Measurements from ENCODE around the gene TTR.

TTR gene

DNA sequence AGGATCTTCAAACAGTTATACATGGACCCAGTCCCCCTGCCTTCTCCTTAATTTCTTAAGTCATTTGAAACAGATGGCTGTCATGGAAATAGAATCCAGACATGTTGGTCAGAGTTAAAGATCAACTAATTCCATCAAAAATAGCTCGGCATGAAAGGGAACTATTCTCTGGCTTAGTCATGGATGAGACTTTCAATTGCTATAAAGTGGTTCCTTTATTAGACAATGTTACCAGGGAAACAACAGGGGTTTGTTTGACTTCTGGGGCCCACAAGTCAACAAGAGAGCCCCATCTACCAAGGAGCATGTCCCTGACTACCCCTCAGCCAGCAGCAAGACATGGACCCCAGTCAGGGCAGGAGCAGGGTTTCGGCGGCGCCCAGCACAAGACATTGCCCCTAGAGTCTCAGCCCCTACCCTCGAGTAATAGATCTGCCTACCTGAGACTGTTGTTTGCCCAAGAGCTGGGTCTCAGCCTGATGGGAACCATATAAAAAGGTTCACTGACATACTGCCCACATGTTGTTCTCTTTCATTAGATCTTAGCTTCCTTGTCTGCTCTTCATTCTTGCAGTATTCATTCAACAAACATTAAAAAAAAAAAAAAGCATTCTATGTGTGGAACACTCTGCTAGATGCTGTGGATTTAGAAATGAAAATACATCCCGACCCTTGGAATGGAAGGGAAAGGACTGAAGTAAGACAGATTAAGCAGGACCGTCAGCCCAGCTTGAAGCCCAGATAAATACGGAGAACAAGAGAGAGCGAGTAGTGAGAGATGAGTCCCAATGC, 4.6 kb downstream of the TTR start:
- Histone ChIP-seq H3K36me3 (ENCODE audit: control insufficient read depth, insufficient read depth, low read length) (no peaks in the 10 kb centered on the region), H3K27me3 (ENCODE audit: control insufficient read depth, insufficient read depth, low read length) (no peaks in the 10 kb centered on the region), H3K9ac (ENCODE audit: low read depth, low read length) (no peak overlapping the region), H3K27ac (ENCODE audit: low read depth, low read length) (no peak overlapping the region), H3K9me3 (ENCODE audit: control insufficient read depth, insufficient read depth, low read length) (no peaks in the 10 kb centered on the region), H3K4me1 (ENCODE audit: control insufficient read depth, insufficient read depth, low read length) (no peaks in the 10 kb centered on the region), H3K4me3 (ENCODE audit: low read depth, low read length) (no peak overlapping the region)

DNA sequence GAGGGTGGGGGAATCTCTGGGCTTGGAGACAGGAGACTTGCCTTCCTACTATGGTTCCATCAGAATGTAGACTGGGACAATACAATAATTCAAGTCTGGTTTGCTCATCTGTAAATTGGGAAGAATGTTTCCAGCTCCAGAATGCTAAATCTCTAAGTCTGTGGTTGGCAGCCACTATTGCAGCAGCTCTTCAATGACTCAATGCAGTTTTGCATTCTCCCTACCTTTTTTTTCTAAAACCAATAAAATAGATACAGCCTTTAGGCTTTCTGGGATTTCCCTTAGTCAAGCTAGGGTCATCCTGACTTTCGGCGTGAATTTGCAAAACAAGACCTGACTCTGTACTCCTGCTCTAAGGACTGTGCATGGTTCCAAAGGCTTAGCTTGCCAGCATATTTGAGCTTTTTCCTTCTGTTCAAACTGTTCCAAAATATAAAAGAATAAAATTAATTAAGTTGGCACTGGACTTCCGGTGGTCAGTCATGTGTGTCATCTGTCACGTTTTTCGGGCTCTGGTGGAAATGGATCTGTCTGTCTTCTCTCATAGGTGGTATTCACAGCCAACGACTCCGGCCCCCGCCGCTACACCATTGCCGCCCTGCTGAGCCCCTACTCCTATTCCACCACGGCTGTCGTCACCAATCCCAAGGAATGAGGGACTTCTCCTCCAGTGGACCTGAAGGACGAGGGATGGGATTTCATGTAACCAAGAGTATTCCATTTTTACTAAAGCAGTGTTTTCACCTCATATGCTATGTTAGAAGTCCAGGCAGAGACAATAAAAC, 6.5 kb downstream of the TTR start:
- no peaks in the 10 kb centered on the region for H3K9me3 ChIP-seq (ENCODE audit: control insufficient read depth, insufficient read depth, low read length)
- H3K27me3 ChIP-seq (ENCODE audit: control insufficient read depth, insufficient read depth, low read length): no peaks in the 10 kb centered on the region
- no peaks in the 10 kb centered on the region for H3K4me1 ChIP-seq (ENCODE audit: control insufficient read depth, insufficient read depth, low read length)
- H3K4me3 ChIP-seq (ENCODE audit: low read depth, low read length): no peak overlapping the region
- no peaks in the 10 kb centered on the region for H3K36me3 ChIP-seq (ENCODE audit: control insufficient read depth, insufficient read depth, low read length)
- no peak overlapping the region for H3K9ac ChIP-seq (ENCODE audit: low read depth, low read length)
- H3K27ac ChIP-seq (ENCODE audit: low read depth, low read length): no peak overlapping the region

DNA sequence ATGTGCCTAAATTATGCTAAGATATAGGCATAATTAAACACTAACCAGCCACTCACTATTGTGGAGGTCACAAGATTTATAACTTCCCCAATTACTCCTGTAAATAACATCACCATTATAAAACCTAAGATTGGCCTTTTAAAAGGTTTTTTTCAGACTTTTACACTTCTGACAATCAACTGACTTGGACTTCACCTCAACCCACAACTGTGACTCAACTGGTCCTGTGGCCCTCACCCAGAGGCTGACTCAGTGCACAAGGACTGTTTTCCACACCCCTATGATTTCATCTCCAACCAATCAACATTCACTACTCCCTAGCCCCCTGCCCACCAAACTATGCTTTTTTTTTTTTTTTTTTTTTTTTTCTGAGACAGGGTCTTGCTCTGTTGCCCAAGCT, 11.6 kb downstream of the TTR start:
- no peaks in the 10 kb centered on the region for H3K27me3 ChIP-seq (ENCODE audit: control insufficient read depth, insufficient read depth, low read length)
- H3K4me1 ChIP-seq (ENCODE audit: control insufficient read depth, insufficient read depth, low read length): no peaks in the 10 kb centered on the region
- no peaks in the 10 kb centered on the region for H3K9me3 ChIP-seq (ENCODE audit: control insufficient read depth, insufficient read depth, low read length)
- no peaks in the 10 kb centered on the region for H3K36me3 ChIP-seq (ENCODE audit: control insufficient read depth, insufficient read depth, low read length)
- no peak overlapping the region for H3K9ac ChIP-seq (ENCODE audit: low read depth, low read length)
- H3K4me3 ChIP-seq (ENCODE audit: low read depth, low read length): no peak overlapping the region
- H3K27ac ChIP-seq (ENCODE audit: low read depth, low read length): no peak overlapping the region

DNA sequence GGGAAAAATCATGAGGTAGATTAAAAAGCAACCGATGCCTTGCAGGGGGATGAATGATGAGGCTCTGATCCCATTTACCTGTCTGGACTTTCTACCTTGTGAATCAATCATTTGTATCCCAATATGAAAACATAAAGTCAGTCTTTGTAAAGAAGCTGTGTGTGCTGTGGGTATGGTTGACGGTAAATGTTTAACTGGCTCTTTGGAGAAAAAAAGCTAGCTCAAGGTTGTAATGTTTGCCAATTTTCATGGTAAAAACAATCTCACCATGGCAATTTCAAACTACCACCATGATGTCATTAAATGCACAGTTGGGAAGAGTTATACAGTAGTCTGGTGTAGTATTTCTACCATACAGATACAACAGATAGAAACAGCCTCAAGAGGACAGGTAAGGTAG, 14.6 kb downstream of the TTR start:
- no peaks in the 10 kb centered on the region for H3K9me3 ChIP-seq (ENCODE audit: control insufficient read depth, insufficient read depth, low read length)
- no peak overlapping the region for H3K4me3 ChIP-seq (ENCODE audit: low read depth, low read length)
- peaks cover 12% of the 10 kb centered on the region for H3K4me1 ChIP-seq (ENCODE audit: control insufficient read depth, insufficient read depth, low read length)
- H3K9ac ChIP-seq (ENCODE audit: low read depth, low read length): no peak overlapping the region
- H3K27ac ChIP-seq (ENCODE audit: low read depth, low read length): no peak overlapping the region
- H3K27me3 ChIP-seq (ENCODE audit: control insufficient read depth, insufficient read depth, low read length): no peaks in the 10 kb centered on the region; the same call in 1 of the 2 replicates
- no peaks in the 10 kb centered on the region for H3K36me3 ChIP-seq (ENCODE audit: control insufficient read depth, insufficient read depth, low read length)

DNA sequence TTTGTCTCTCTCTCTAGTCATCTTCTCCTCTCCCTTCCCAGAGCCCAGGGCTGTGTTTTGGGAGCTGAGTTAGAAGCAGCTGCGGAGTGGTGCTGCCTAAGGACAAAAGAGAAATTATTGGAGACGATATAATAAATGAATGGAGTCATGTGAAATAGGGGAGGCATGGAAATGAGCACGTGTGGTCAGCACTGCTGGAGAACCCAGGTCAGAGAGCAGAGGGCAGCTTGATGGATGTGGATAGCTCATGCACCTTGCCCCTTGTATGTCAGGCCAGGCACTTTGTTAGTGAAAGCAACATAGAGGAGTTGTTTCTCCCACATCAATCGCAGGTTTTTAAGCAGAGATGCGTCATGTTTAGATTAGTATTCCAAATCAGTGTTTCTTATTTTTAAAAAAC, 15.7 kb downstream of the TTR start:
- no peak overlapping the region for H3K9ac ChIP-seq (ENCODE audit: low read depth, low read length)
- H3K4me3 ChIP-seq (ENCODE audit: low read depth, low read length): no peak overlapping the region
- H3K9me3 ChIP-seq (ENCODE audit: control insufficient read depth, insufficient read depth, low read length): no peaks in the 10 kb centered on the region
- H3K36me3 ChIP-seq (ENCODE audit: control insufficient read depth, insufficient read depth, low read length): no peaks in the 10 kb centered on the region
- H3K27ac ChIP-seq (ENCODE audit: low read depth, low read length): no peak overlapping the region
- peaks cover 12% of the 10 kb centered on the region for H3K4me1 ChIP-seq (ENCODE audit: control insufficient read depth, insufficient read depth, low read length)
- H3K27me3 ChIP-seq (ENCODE audit: control insufficient read depth, insufficient read depth, low read length): no peaks in the 10 kb centered on the region; the same call in 1 of the 2 replicates

DNA sequence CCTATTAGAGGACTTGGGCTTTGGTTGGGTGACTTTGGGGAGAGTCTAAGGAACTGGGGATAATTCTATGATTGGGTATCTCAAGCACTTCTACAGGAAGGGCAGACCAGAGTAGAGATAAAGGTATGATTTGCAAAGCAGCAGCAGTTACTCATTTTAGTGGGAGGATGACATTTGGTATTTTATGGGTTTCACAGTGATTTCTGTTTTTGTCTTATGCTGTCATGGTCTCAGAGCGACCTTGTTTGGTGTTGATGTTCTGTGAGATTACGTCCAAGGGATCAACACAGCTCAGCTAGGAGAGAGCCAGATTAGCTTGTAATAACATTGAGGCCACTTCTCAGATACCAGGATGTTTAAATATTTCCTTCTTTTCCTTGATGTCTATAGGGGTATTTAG, 18.2 kb downstream of the TTR start:
- H3K9ac ChIP-seq (ENCODE audit: low read depth, low read length): no peak overlapping the region
- H3K4me3 ChIP-seq (ENCODE audit: low read depth, low read length): no peak overlapping the region
- no peaks in the 10 kb centered on the region for H3K9me3 ChIP-seq (ENCODE audit: control insufficient read depth, insufficient read depth, low read length)
- H3K27ac ChIP-seq (ENCODE audit: low read depth, low read length): no peak overlapping the region
- H3K4me1 ChIP-seq (ENCODE audit: control insufficient read depth, insufficient read depth, low read length): peaks cover 20% of the 10 kb centered on the region
- no peaks in the 10 kb centered on the region; the same call in 1 of the 2 replicates for H3K27me3 ChIP-seq (ENCODE audit: control insufficient read depth, insufficient read depth, low read length)
- H3K36me3 ChIP-seq (ENCODE audit: control insufficient read depth, insufficient read depth, low read length): no peaks in the 10 kb centered on the region

DNA sequence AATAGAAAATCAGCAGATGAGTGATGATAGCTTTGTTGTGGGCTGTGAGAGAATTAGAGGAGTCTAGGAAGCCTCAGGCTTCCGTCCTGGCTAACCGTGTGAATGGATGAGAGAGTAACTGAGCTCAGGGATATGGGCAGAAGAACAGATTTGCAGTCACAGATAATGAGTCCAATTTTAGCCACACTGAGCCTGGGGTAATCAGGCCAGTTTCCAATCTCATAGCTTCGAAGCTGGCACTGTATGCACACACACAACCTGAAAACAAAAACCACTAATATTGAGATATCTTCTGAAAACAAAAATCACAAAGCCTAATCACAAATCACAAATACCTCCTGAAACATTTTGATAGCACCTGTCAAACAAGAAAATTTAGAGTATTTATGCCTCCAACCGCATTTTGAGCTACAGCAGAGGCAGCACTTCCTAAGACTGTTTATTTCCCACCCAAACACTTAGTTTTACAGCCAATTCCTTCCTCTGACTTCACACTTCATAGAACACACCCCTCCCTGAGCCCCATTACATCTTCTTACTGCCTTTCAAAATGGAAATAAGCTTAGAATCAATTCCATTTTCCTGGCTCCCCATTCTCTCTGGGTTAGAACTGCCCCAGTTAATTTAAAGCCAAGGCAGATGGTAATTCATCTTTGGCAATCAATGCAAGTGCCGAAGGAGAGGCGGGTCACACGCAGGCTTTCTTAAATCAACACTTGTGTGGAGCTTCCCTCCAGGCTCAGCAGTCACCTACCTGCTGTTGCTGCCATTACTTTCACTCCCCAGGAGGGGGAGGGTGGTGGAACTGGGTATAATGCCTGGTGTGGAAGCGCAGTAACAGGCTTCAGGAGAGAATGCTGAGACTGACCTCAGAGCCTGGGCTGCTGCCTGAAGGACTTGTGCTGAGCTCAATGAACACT, 18.9 kb downstream of the TTR start:
- H3K36me3 ChIP-seq (ENCODE audit: control insufficient read depth, insufficient read depth, low read length): no peaks in the 10 kb centered on the region
- H3K9ac ChIP-seq (ENCODE audit: low read depth, low read length): no peak overlapping the region
- no peaks in the 10 kb centered on the region for H3K9me3 ChIP-seq (ENCODE audit: control insufficient read depth, insufficient read depth, low read length)
- no peaks in the 10 kb centered on the region; the same call in 1 of the 2 replicates for H3K27me3 ChIP-seq (ENCODE audit: control insufficient read depth, insufficient read depth, low read length)
- peaks cover 20% of the 10 kb centered on the region for H3K4me1 ChIP-seq (ENCODE audit: control insufficient read depth, insufficient read depth, low read length)
- H3K4me3 ChIP-seq (ENCODE audit: low read depth, low read length): no peak overlapping the region
- H3K27ac ChIP-seq (ENCODE audit: low read depth, low read length): no peak overlapping the region

DNA sequence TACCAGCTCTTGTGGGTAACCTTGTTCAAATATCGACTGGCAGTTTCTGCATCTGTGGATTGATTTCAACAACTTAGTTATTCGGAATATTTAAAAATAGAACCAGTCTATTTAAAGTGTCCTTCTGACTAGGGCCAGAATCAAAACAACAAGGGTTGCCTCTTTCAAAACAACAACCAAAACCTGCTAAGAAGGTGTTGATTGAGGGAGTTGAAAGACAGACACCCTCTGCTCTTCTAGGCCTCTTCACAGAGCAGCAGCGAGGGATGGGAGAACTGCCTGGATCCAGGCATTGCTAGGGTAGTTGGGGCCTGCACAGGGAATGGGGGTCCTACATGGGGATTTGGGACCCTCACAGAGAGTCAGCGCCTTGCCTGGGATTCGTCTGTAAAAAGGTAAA, 19.8 kb downstream of the TTR start:
- Histone ChIP-seq H3K4me3 (ENCODE audit: low read depth, low read length) (no peak overlapping the region), H3K27ac (ENCODE audit: low read depth, low read length) (no peak overlapping the region), H3K4me1 (ENCODE audit: control insufficient read depth, insufficient read depth, low read length) (peaks cover 20% of the 10 kb centered on the region), H3K9me3 (ENCODE audit: control insufficient read depth, insufficient read depth, low read length) (no peaks in the 10 kb centered on the region), H3K27me3 (ENCODE audit: control insufficient read depth, insufficient read depth, low read length) (no peaks in the 10 kb centered on the region; the same call in 1 of the 2 replicates), H3K9ac (ENCODE audit: low read depth, low read length) (no peak overlapping the region), H3K36me3 (ENCODE audit: control insufficient read depth, insufficient read depth, low read length) (no peaks in the 10 kb centered on the region)

DNA sequence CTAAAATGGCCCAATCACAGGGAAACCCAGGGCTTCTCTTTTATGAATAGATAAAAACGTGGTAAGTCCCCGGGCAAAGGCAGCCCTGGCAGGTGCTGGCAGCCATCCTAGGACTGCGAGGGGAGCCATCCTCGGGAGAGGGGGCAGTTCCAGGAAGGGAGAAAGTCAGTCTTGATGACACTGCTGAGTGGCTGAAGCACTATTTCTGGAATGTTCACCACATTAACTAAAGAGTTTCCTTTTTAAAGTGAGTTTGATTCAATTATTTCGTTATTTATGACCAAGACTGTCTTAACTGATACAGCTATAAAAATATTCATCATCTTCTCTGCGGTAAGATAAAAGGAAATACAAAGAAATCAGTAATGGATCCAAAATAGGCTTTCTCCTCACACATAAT, 20.4 kb downstream of the TTR start:
- Histone ChIP-seq H3K4me3 (ENCODE audit: low read depth, low read length) (no peak overlapping the region), H3K27me3 (ENCODE audit: control insufficient read depth, insufficient read depth, low read length) (no peaks in the 10 kb centered on the region; the same call in 1 of the 2 replicates), H3K4me1 (ENCODE audit: control insufficient read depth, insufficient read depth, low read length) (peaks cover 24% of the 10 kb centered on the region), H3K9me3 (ENCODE audit: control insufficient read depth, insufficient read depth, low read length) (no peaks in the 10 kb centered on the region), H3K9ac (ENCODE audit: low read depth, low read length) (no peak overlapping the region), H3K27ac (ENCODE audit: low read depth, low read length) (no peak overlapping the region), H3K36me3 (ENCODE audit: control insufficient read depth, insufficient read depth, low read length) (no peaks in the 10 kb centered on the region)

DNA sequence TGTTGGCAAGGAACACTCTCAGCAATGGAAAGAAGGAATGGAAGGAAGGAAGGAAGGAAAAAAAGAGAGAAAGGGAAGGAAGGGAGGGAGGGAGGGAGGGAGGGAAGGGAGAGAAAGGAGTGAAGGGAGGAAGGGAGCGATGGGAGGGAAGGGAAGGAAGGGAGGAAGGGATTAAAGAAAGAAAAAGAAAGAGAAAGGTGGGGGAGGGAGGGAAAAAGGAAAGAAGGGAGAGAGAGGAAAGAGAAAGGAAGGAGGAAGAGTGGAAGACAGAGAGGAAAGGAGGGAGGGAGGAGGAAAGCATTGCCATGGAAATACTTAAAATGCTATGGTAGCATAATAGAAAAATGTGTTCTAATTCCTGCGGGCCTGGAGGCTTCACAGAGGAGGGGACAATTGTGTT, 22.4 kb downstream of the TTR start:
- Histone ChIP-seq H3K9me3 (ENCODE audit: control insufficient read depth, insufficient read depth, low read length) (no peaks in the 10 kb centered on the region), H3K27me3 (ENCODE audit: control insufficient read depth, insufficient read depth, low read length) (no peaks in the 10 kb centered on the region; the same call in 1 of the 2 replicates), H3K9ac (ENCODE audit: low read depth, low read length) (no peak overlapping the region), H3K4me3 (ENCODE audit: low read depth, low read length) (no peak overlapping the region), H3K36me3 (ENCODE audit: control insufficient read depth, insufficient read depth, low read length) (no peaks in the 10 kb centered on the region), H3K4me1 (ENCODE audit: control insufficient read depth, insufficient read depth, low read length) (peaks cover 27% of the 10 kb centered on the region), H3K27ac (ENCODE audit: low read depth, low read length) (no peak overlapping the region)

Measured in HUES48 (cell line).